DND-41 (cell line): Measurements from ENCODE around the gene SORBS1.

Experiments
- ATAC-seq: fragments of 200-7000 bp; cut with Tn5 transposase; 3 replicates; pipeline ENCODE4 v1.9.1; 2021; ENCODE audit warnings: low read depth; ENCODE audit not compliant: insufficient read depth
- DNase-seq: peaks from one replicate; pipeline ENCODE4 v3.0.0-alpha.2; 2020
- H2AFZ ChIP-seq: 2 replicates; pipeline ENCODE4 v1.6.0; 2012; ENCODE audit warnings: low read depth, low read length
- H3K27ac ChIP-seq: 2 replicates; pipeline ENCODE4 v1.5.1; 2012; ENCODE audit warnings: low read length, inconsistent platforms
- H3K27me3 ChIP-seq: fragments of 200-600 bp; sonication (generic); 2 replicates; pipeline ENCODE4 v1.6.0; 2012; ENCODE audit warnings: low read length, mild to moderate bottlenecking, inconsistent platforms; ENCODE audit not compliant: insufficient read depth, poor library complexity
- H3K36me3 ChIP-seq: 2 replicates; pipeline ENCODE4 v1.5.1; 2012; ENCODE audit warnings: low read length, inconsistent platforms; ENCODE audit not compliant: insufficient read depth
- H3K4me1 ChIP-seq: 2 replicates; pipeline ENCODE4 v1.5.1; 2012; ENCODE audit warnings: mild to moderate bottlenecking, low read length; ENCODE audit not compliant: insufficient read depth
- H3K4me2 ChIP-seq: 2 replicates; pipeline ENCODE4 v1.6.0; 2012; ENCODE audit warnings: mild to moderate bottlenecking, moderate library complexity, low read length, inconsistent platforms; ENCODE audit not compliant: insufficient read depth
- H3K4me3 ChIP-seq, 2 experiments: fragments of 200-600 bp in 1 of 2; shearing (Covaris generic) in 1 of 2; 2 replicates each; pipeline ENCODE4 v1.5.1; 2012 to 2016; ENCODE audit warnings: inconsistent platforms in 2 of 2, low read length in 2 of 2, mild to moderate bottlenecking in 2 of 2, low read depth in 1 of 2, moderate library complexity in 1 of 2
- H3K79me2 ChIP-seq: 2 replicates; pipeline ENCODE4 v1.6.0; 2012; ENCODE audit warnings: low read length, inconsistent platforms; ENCODE audit not compliant: insufficient read depth
- H3K9ac ChIP-seq: 2 replicates; pipeline ENCODE4 v1.6.0; 2012; ENCODE audit warnings: low read depth, mild to moderate bottlenecking, inconsistent platforms, low read length, moderate library complexity
- H3K9me3 ChIP-seq: 2 replicates; pipeline ENCODE4 v1.5.1; 2012; ENCODE audit warnings: low read length, moderate library complexity, mild to moderate bottlenecking, inconsistent platforms; ENCODE audit not compliant: insufficient read depth, severe bottlenecking
- H4K20me1 ChIP-seq: 2 replicates; pipeline ENCODE4 v1.6.0; 2012; ENCODE audit warnings: low read length; ENCODE audit not compliant: insufficient read depth
- EZH2 ChIP-seq: IDR thresholded peaks from 3 replicates; pipeline ENCODE4 v1.6.1; 2012; ENCODE audit warnings: borderline replicate concordance, low read depth, mild to moderate bottlenecking, moderate library complexity, low read length, inconsistent platforms; ENCODE audit not compliant: severe bottlenecking
- TF ChIP-seq, protein P1 (sequence below): IDR thresholded peaks from 2 replicates; pipeline ENCODE4 v1.5.1; 2012; ENCODE audit warnings: borderline replicate concordance, low read length, moderate library complexity, mild to moderate bottlenecking; ENCODE audit not compliant: poor library complexity, severe bottlenecking; ENCODE audit errors: extremely low read depth

The SORBS1 gene

DNA sequence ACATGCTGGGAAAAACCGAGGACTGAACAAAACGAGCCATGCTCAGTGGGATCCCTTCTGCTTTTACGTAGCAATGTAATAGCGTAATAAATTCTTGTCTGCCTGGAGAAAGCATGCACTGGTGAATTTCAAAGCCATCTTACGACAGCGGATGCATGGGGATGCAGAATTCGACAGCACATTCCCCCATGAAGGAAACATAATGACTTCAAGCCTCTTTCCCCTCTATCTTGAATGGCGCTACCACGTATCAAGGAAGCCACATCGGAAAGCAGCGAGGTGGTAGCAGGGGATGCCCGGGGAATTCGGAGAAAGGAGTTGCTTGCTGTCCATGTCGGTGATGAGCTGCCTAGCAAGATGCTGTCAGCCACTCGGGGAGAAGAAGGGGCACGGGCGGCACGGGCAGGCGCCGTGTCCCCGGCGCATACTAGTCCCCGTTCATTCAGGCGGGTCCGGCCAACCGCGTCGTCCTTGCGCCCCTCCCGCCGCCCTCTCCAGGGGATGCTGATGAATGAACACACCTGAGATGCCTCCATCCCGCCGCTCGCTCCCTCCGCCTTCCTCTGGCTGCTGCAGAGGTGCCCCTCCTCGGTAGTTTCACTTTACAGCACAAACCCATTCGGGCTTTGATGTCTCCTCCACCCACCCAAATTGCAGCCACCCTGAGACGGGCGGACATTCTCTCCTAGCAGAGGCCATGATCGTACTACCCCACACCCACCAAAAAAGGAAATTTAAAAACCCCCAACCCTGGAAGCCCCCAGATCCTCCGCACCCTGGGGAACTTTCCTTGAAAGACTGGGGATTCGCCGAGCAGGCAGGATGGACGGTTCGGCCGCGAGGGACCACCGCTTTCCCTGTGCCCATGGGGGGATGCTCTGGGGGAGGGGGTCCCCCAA is 644 bp downstream of the SORBS1 start:
- H3K9ac ChIP-seq = no peak overlapping the region
- DNase-seq = no peak
- no peaks in the 10 kb centered on the region for H3K4me1 ChIP-seq
- no peak overlapping the region for H2AFZ ChIP-seq
- no peaks in the 10 kb centered on the region for H3K36me3 ChIP-seq
- H3K27ac ChIP-seq = no peak overlapping the region
- no peaks in the 10 kb centered on the region for H3K27me3 ChIP-seq
- H3K79me2 ChIP-seq = no peaks in the 10 kb centered on the region
- no peak overlapping the region for H3K4me2 ChIP-seq
- no peak overlapping the region for H3K4me3 ChIP-seq
- no peaks in the 10 kb centered on the region for H3K9me3 ChIP-seq
- TF ChIP-seq, protein P1, sequence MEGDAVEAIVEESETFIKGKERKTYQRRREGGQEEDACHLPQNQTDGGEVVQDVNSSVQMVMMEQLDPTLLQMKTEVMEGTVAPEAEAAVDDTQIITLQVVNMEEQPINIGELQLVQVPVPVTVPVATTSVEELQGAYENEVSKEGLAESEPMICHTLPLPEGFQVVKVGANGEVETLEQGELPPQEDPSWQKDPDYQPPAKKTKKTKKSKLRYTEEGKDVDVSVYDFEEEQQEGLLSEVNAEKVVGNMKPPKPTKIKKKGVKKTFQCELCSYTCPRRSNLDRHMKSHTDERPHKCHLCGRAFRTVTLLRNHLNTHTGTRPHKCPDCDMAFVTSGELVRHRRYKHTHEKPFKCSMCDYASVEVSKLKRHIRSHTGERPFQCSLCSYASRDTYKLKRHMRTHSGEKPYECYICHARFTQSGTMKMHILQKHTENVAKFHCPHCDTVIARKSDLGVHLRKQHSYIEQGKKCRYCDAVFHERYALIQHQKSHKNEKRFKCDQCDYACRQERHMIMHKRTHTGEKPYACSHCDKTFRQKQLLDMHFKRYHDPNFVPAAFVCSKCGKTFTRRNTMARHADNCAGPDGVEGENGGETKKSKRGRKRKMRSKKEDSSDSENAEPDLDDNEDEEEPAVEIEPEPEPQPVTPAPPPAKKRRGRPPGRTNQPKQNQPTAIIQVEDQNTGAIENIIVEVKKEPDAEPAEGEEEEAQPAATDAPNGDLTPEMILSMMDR = no peak
- no peak for TF ChIP-seq EZH2
- ATAC-seq = no peak
- H4K20me1 ChIP-seq = no peaks in the 10 kb centered on the region

GRCh38 chr10:95559896-95560277 is 1.3 kb downstream of the SORBS1 start:
- Histone ChIP-seq H3K9me3 (no peaks in the 10 kb centered on the region), H4K20me1 (no peaks in the 10 kb centered on the region), H3K79me2 (no peaks in the 10 kb centered on the region), H3K4me3 (no peak overlapping the region), H3K27me3 (no peaks in the 10 kb centered on the region), H3K4me2 (no peak overlapping the region), H2AFZ (no peak overlapping the region), H3K27ac (no peak overlapping the region), H3K9ac (no peak overlapping the region), H3K36me3 (no peaks in the 10 kb centered on the region), H3K4me1 (no peaks in the 10 kb centered on the region)
- ATAC-seq = no peak
- TF ChIP-seq, protein P1 = no peak
- no peak for TF ChIP-seq EZH2
- DNase-seq = no peak

- ATAC-seq (no peak), DNase-seq (no peak)
- Histone ChIP-seq H3K4me2 (no peak overlapping the region), H3K4me1 (no peaks in the 10 kb centered on the region), H3K4me3 (no peak overlapping the region), H3K9ac (no peak overlapping the region), H3K27ac (no peak overlapping the region), H3K36me3 (no peaks in the 10 kb centered on the region), H2AFZ (no peak overlapping the region), H3K9me3 (no peaks in the 10 kb centered on the region), H4K20me1 (no peaks in the 10 kb centered on the region), H3K27me3 (no peaks in the 10 kb centered on the region), H3K79me2 (no peaks in the 10 kb centered on the region)
- TF ChIP-seq, protein P1 = no peak
- no peak for TF ChIP-seq EZH2
Measured at GRCh38 chr10:95559471-95559870, 1.7 kb downstream of the SORBS1 start.
